Activated naive CD4-positive, alpha-beta T cell treated with anti-CD3 and anti-CD28 coated beads, Interleukin-2, amount 50 U/mL, for 72 hours (primary cell): ENCODE data around the gene RRM1. TPM values are rescaled to one million over a fixed set of nuclear protein-coding genes. Genes with fewer than 3 reads are reported as not detected.

Source experiments
- ATAC-seq, 2 donors: fragments of 150-1000 bp; cut with Tn5 transposase; 2 replicates each; pipeline ENCODE4 v1.10.0; 2021; ENCODE audit warnings: mild to moderate bottlenecking in 2 of 2, moderate library complexity in 2 of 2
- DNase-seq, 2 donors: peaks; one replicate each; pipeline ENCODE4 v3.0.0; 2021 to 2022; ENCODE audit warnings: low spot score in 2 of 2
- H3K27ac Mint-ChIP-seq, 2 donors: one replicate each; pipeline ENCODE4 v1.8.0; 2022; ENCODE audit warnings: mild to moderate bottlenecking in 2 of 2, mixed read lengths in 2 of 2
- H3K36me3 Mint-ChIP-seq, 2 donors: one replicate each; pipeline ENCODE4 v1.8.0; 2022; ENCODE audit warnings: mixed read lengths in 2 of 2
- H3K9me3 Mint-ChIP-seq, 2 donors: one replicate each; pipeline ENCODE4 v1.8.0; 2022; ENCODE audit warnings: mixed read lengths in 2 of 2
- total RNA-seq, 2 donors: library from RNA; stranded (reverse); gene quantifications; one replicate each; pipeline ENCODE4 v1.2.3, GENCODE V29; 2022

The RRM1 gene
- total RNA-seq, 2 donors from 2014 or later: 192 to 278 TPM

GRCh38 chr11:4187055-4187988 is 92.7 kb downstream of the RRM1 start:
- no peaks in the 10 kb centered on the region for H3K9me3 Mint-ChIP-seq
- peak overlapping the region in 1 of 2 donors; percentile 46 for H3K27ac Mint-ChIP-seq
- ATAC-seq (peak; percentile 94 to 95), DNase-seq (peak; percentile 88 to 97)
- H3K36me3 Mint-ChIP-seq: no peaks in the 10 kb centered on the region

Other genes starting within 250 kb of the RRM1 start
- gene STIM1, start 239.1 kb upstream of the RRM1 start, total RNA-seq: 10 to 100 TPM; 75.8 to 88.8 TPM